PC-3 (cell line): ENCODE results near the gene TPST1. TPM values are rescaled to one million over a fixed set of nuclear protein-coding genes. Genes with fewer than 3 reads are reported as not detected.

Experiments
- ATAC-seq: fragments of 200-7000 bp; cut with Tn5 transposase; 2 replicates; pipeline ENCODE4 v1.9.1; 2020; ENCODE audit warnings: mild to moderate bottlenecking, moderate library complexity
- BruUV-seq: library from RNA; stranded (reverse); fragments of 400-500 nt; replicated peaks from 2 replicates; lab custom pipeline; 2021; lab: Mats Ljungman, UMichigan
- CTCF ChIA-PET: fragments of 300-600 bp; sonication (Branson Sonifier 250); formaldehyde crosslinking; loops from one replicate; lab custom pipeline; 2022; ENCODE audit warnings: antibody characterized with exemption; lab: Charles Lee
- POLR2A ChIA-PET: fragments of 300-600 bp; sonication (Branson Sonifier 250); formaldehyde crosslinking; loops from one replicate; lab custom pipeline; 2022; ENCODE audit warnings: antibody characterized with exemption; ENCODE audit not compliant: unreplicated experiment; lab: Charles Lee
- DNase-seq: peaks from one replicate; pipeline ENCODE4 v3.0.0-alpha.2; 2015
- H2AFZ ChIP-seq: fragments of 300-600 bp; sonication (generic); 2 replicates; pipeline ENCODE4 v1.6.0; 2016; ENCODE audit warnings: antibody characterized with exemption, low read length
- H3F3A ChIP-seq: fragments of 300-600 bp; sonication (generic); one replicate; pipeline ENCODE4 v1.6.0; 2017; ENCODE audit warnings: antibody characterized with exemption, low read length, control low read depth, mild to moderate bottlenecking; ENCODE audit not compliant: unreplicated experiment
- H3K27ac ChIP-seq: fragments of 300-600 bp; sonication (generic); 2 replicates; pipeline ENCODE4 v1.5.1; 2016; ENCODE audit warnings: mild to moderate bottlenecking, low read length
- H3K27me3 ChIP-seq: fragments of 300-600 bp; sonication (generic); 2 replicates; pipeline ENCODE4 v1.6.1; 2016; ENCODE audit warnings: low read length, mixed read lengths
- H3K36me3 ChIP-seq: fragments of 300-600 bp; sonication (generic); 2 replicates; pipeline ENCODE4 v1.6.1; 2016; ENCODE audit warnings: low read depth, mixed run types, low read length, mixed read lengths
- H3K4me1 ChIP-seq: fragments of 300-600 bp; sonication (generic); 2 replicates; pipeline ENCODE4 v1.5.1; 2016; ENCODE audit warnings: low read length; ENCODE audit not compliant: insufficient read depth
- H3K4me2 ChIP-seq: fragments of 300-600 bp; sonication (generic); 2 replicates; pipeline ENCODE4 v1.6.0; 2016; ENCODE audit warnings: low read length
- H3K4me3 ChIP-seq: fragments of 300-600 bp; sonication (generic); 2 replicates; pipeline ENCODE4 v1.5.1; 2016; ENCODE audit warnings: mild to moderate bottlenecking, low read length, mixed read lengths
- H3K79me2 ChIP-seq: fragments of 300-600 bp; sonication (generic); 2 replicates; pipeline ENCODE4 v1.6.1; 2017; ENCODE audit warnings: low read length, mixed read lengths
- H3K9ac ChIP-seq: fragments of 300-600 bp; sonication (generic); 2 replicates; pipeline ENCODE4 v1.6.0; 2016; ENCODE audit warnings: mild to moderate bottlenecking, low read length
- H3K9me2 ChIP-seq: fragments of 300-600 bp; sonication (generic); replicated peaks from 2 replicates; pipeline ENCODE4 v1.6.1; 2016; ENCODE audit warnings: mixed run types, low read length, mixed read lengths
- H3K9me3 ChIP-seq: fragments of 300-600 bp; sonication (generic); 2 replicates; pipeline ENCODE4 v1.6.1; 2016; ENCODE audit warnings: low read length, mixed read lengths
- H4K20me1 ChIP-seq: fragments of 300-600 bp; sonication (generic); 2 replicates; pipeline ENCODE4 v1.6.1; 2016; ENCODE audit warnings: low read length, mixed read lengths
- CTCF ChIP-seq: fragments of 300-600 bp; sonication (generic); conservative IDR thresholded peaks from 2 replicates; pipeline ENCODE4 v1.5.1; 2017; ENCODE audit warnings: antibody characterized with exemption, low read depth, mild to moderate bottlenecking, low read length
- EZH2 ChIP-seq: fragments of 300-600 bp; sonication (generic); IDR thresholded peaks from one replicate; pipeline ENCODE4 v1.6.1; 2017; ENCODE audit warnings: antibody characterized with exemption, mild to moderate bottlenecking, low read length; ENCODE audit not compliant: unreplicated experiment
- EZH2phosphoT487 ChIP-seq: fragments of 300-600 bp; sonication (generic); IDR thresholded peaks from 2 replicates; pipeline ENCODE4 v1.6.1; 2018; ENCODE audit warnings: mild to moderate bottlenecking, antibody characterized with exemption, low read length, borderline replicate concordance
- intact Hi-C: fragments of 100-400 bp; cut with micrococcal nuclease; formaldehyde crosslinking; loops from 2 replicates; pipeline ENCODE4 v1.9.0; 2023
- total RNA-seq: library from RNA; depleted of rRNA; stranded (reverse); fragments of >200 nt; gene quantifications from 2 replicates; pipeline ENCODE4 v1.2.3, GENCODE V29; 2014

Gene TPST1
- total RNA-seq, 1 experiment from 2014 or later, result 14.4 TPM

- ATAC-seq (no peak), DNase-seq (no peak)
- no peak overlapping the region for H3K4me2 ChIP-seq
- H3K27me3 ChIP-seq, result no peaks in the 10 kb centered on the region
- no peaks in the 10 kb centered on the region for H3K9me3 ChIP-seq
- no peak overlapping the region for H3K4me3 ChIP-seq
- BruUV-seq, result no TSS peak
- H3K4me1 ChIP-seq, result no peaks in the 10 kb centered on the region
- no peaks in the 10 kb centered on the region for H3F3A ChIP-seq
- H3K79me2 ChIP-seq, result no peaks in the 10 kb centered on the region
- no peak overlapping the region for H3K9ac ChIP-seq
- intact Hi-C loops, result no loop called here
- TF ChIP-seq CTCF (no peak), EZH2phosphoT487 (no peak), EZH2 (no peak)
- no peak overlapping the region for H3K27ac ChIP-seq
- ChIA-PET POLR2A (no interaction called here), CTCF (interaction anchor here (0.6 kb wide), 1 partner anchor 292 kb away, joined by 10 read pairs; no protein-coding TSS in a partner anchor)
- no peaks in the 10 kb centered on the region for H4K20me1 ChIP-seq
- no peaks in the 10 kb centered on the region for H3K36me3 ChIP-seq
- no peak overlapping the region for H2AFZ ChIP-seq
- no peaks in the 10 kb centered on the region for H3K9me2 ChIP-seq
These were observed 26.9 kb upstream of the TPST1 start for GRCh38 chr7:66178258-66178657.

- H3F3A ChIP-seq, result no peaks in the 10 kb centered on the region
- no peaks in the 10 kb centered on the region for H3K9me3 ChIP-seq
- H3K4me2 ChIP-seq, result no peak overlapping the region
- DNase-seq (no peak), ATAC-seq (peak; percentile 72)
- intact Hi-C loops, result no loop called here
- H3K4me1 ChIP-seq, result no peaks in the 10 kb centered on the region
- no peaks in the 10 kb centered on the region for H4K20me1 ChIP-seq
- TF ChIP-seq EZH2phosphoT487, result no peak
- TF ChIP-seq CTCF, result no peak
- no peak for TF ChIP-seq EZH2
- H3K79me2 ChIP-seq, result no peaks in the 10 kb centered on the region
- H3K27ac ChIP-seq, result no peak overlapping the region
- no peak overlapping the region for H3K4me3 ChIP-seq
- H3K9ac ChIP-seq, result no peak overlapping the region
- BruUV-seq, result no TSS peak
- H3K27me3 ChIP-seq, result no peaks in the 10 kb centered on the region
- ChIA-PET POLR2A (no interaction called here), CTCF (interaction anchor here (0.6 kb wide), 1 partner anchor 30 kb away, joined by 3 read pairs; no protein-coding TSS in a partner anchor)
- H2AFZ ChIP-seq, result no peak overlapping the region
- no peaks in the 10 kb centered on the region for H3K9me2 ChIP-seq
- no peaks in the 10 kb centered on the region for H3K36me3 ChIP-seq
These were observed 23.8 kb upstream of the TPST1 start for GRCh38 chr7:66181329-66181728.

GRCh38 chr7:66181845-66182244 lies 23.3 kb upstream of the TPST1 start:
- Histone ChIP-seq H3K4me2 (no peak overlapping the region), H3K27ac (no peak overlapping the region), H3K4me3 (no peak overlapping the region), H3K36me3 (no peaks in the 10 kb centered on the region), H3K27me3 (no peaks in the 10 kb centered on the region), H2AFZ (no peak overlapping the region), H4K20me1 (no peaks in the 10 kb centered on the region), H3K79me2 (no peaks in the 10 kb centered on the region), H3K9me2 (no peaks in the 10 kb centered on the region), H3K9ac (no peak overlapping the region), H3K4me1 (no peaks in the 10 kb centered on the region), H3K9me3 (no peaks in the 10 kb centered on the region), H3F3A (no peaks in the 10 kb centered on the region)
- intact Hi-C loops, result no loop called here
- DNase-seq, result no peak
- ATAC-seq, result peak; percentile 38
- BruUV-seq, result no TSS peak
- ChIA-PET CTCF (no interaction called here), POLR2A (no interaction called here)
- TF ChIP-seq CTCF (no peak), EZH2phosphoT487 (no peak)
